Osteoblast (primary cell): ENCODE measurements around the gene MBTPS2. TPM values are rescaled to one million over a fixed set of nuclear protein-coding genes. Genes with fewer than 3 reads are reported as not detected.

Experiments used
- DNase-seq: peaks from one replicate; pipeline ENCODE4 v3.0.0; 2011; ENCODE audit warnings: low spot score, mixed read lengths; ENCODE audit not compliant: insufficient read length; ENCODE audit errors: missing footprints
- H2AFZ ChIP-seq: 2 replicates; pipeline ENCODE4 v1.6.0; 2011; ENCODE audit warnings: mild to moderate bottlenecking, low read length
- H3K27ac ChIP-seq: 2 replicates; pipeline ENCODE4 v1.5.1; 2011; ENCODE audit warnings: mild to moderate bottlenecking, low read depth, low read length, moderate library complexity
- H3K27me3 ChIP-seq: 2 replicates; pipeline ENCODE4 v1.6.0; 2012; ENCODE audit warnings: mild to moderate bottlenecking, control low read depth, inconsistent platforms, low read length, moderate library complexity; ENCODE audit not compliant: insufficient read depth
- H3K36me3 ChIP-seq: 2 replicates; pipeline ENCODE4 v1.5.1; 2011; ENCODE audit warnings: mild to moderate bottlenecking, low read length, control low read depth, moderate library complexity; ENCODE audit not compliant: insufficient read depth
- H3K4me1 ChIP-seq: 2 replicates; pipeline ENCODE4 v1.5.1; 2011; ENCODE audit warnings: mild to moderate bottlenecking, low read length, control low read depth, moderate library complexity; ENCODE audit not compliant: insufficient read depth
- H3K4me2 ChIP-seq: 2 replicates; pipeline ENCODE4 v1.6.0; 2011; ENCODE audit warnings: mild to moderate bottlenecking, low read length; ENCODE audit not compliant: insufficient read depth
- H3K4me3 ChIP-seq: fragments of 200-600 bp; sonication (generic); 3 replicates; pipeline ENCODE4 v1.5.1; 2012; ENCODE audit warnings: mild to moderate bottlenecking, low read length, inconsistent platforms; ENCODE audit not compliant: insufficient read depth
- H3K79me2 ChIP-seq: 2 replicates; pipeline ENCODE4 v1.6.0; 2012; ENCODE audit warnings: mild to moderate bottlenecking, low read length, control low read depth, inconsistent platforms; ENCODE audit not compliant: insufficient read depth
- H3K9me3 ChIP-seq: 2 replicates; pipeline ENCODE4 v1.5.1; 2011; ENCODE audit warnings: low read depth, low read length, control low read depth
- H4K20me1 ChIP-seq: 2 replicates; pipeline ENCODE4 v1.6.0; 2012; ENCODE audit warnings: mild to moderate bottlenecking, low read length, control low read depth; ENCODE audit not compliant: insufficient read depth
- CTCF ChIP-seq: IDR thresholded peaks from 2 replicates; pipeline ENCODE4 v1.5.1; 2011; ENCODE audit warnings: mild to moderate bottlenecking, low read depth, low read length, moderate library complexity; ENCODE audit errors: extremely low read depth
- total RNA-seq: library from RNA; depleted of rRNA; stranded (reverse); fragments of >200 nt; gene quantifications from 2 replicates; pipeline ENCODE4 v1.2.3, GENCODE V29; 2012

The MBTPS2 gene
- total RNA-seq, 1 donor, result 9.0 TPM

- no peaks in the 10 kb centered on the region for H3K79me2 ChIP-seq
- no peaks in the 10 kb centered on the region for H3K9me3 ChIP-seq
- H3K36me3 ChIP-seq, result no peaks in the 10 kb centered on the region
- no peaks in the 10 kb centered on the region for H4K20me1 ChIP-seq
- peaks cover 5% of the 10 kb centered on the region for H3K4me1 ChIP-seq
- TF ChIP-seq CTCF, result no peak
- H3K27ac ChIP-seq, result no peak overlapping the region
- no peak overlapping the region for H3K4me3 ChIP-seq
- H2AFZ ChIP-seq, result no peak overlapping the region
- no peak for DNase-seq
- no peak overlapping the region for H3K4me2 ChIP-seq
- no peaks in the 10 kb centered on the region for H3K27me3 ChIP-seq
Observed at GRCh38 chrX:21912220-21912619, 72.8 kb downstream of the MBTPS2 start.

GRCh38 chrX:21912989-21913388 is 73.6 kb downstream of the MBTPS2 start:
- no peaks in the 10 kb centered on the region for H3K79me2 ChIP-seq
- H3K27ac ChIP-seq, result no peak overlapping the region
- H3K9me3 ChIP-seq, result no peaks in the 10 kb centered on the region
- no peak overlapping the region for H3K4me2 ChIP-seq
- no peak for TF ChIP-seq CTCF
- H4K20me1 ChIP-seq, result no peaks in the 10 kb centered on the region
- peaks cover 5% of the 10 kb centered on the region for H3K4me1 ChIP-seq
- no peak for DNase-seq
- H3K4me3 ChIP-seq, result no peak overlapping the region
- H3K36me3 ChIP-seq, result no peaks in the 10 kb centered on the region
- H3K27me3 ChIP-seq, result no peaks in the 10 kb centered on the region
- no peak overlapping the region for H2AFZ ChIP-seq

GRCh38 chrX:21926116-21926515 is 86.7 kb downstream of the MBTPS2 start:
- DNase-seq, result no peak
- peaks cover 12% of the 10 kb centered on the region for H3K4me1 ChIP-seq

More at GRCh38 chrX:21926116-21926515, 86.7 kb downstream of the MBTPS2 start:
- H3K9me3 ChIP-seq, result no peaks in the 10 kb centered on the region
- H3K27ac ChIP-seq, result peak overlapping the region; percentile 80
- H2AFZ ChIP-seq, result no peak overlapping the region
- no peaks in the 10 kb centered on the region for H4K20me1 ChIP-seq
- TF ChIP-seq CTCF, result no peak
- no peaks in the 10 kb centered on the region for H3K36me3 ChIP-seq
- no peak overlapping the region for H3K4me3 ChIP-seq
- H3K4me2 ChIP-seq, result peak overlapping the region; percentile 25
- no peaks in the 10 kb centered on the region for H3K27me3 ChIP-seq
- no peaks in the 10 kb centered on the region for H3K79me2 ChIP-seq
